Panc1 (cell line): ENCODE data around the gene GDAP1L1.

Source experiments
- CTCF ChIP-seq: fragments of 450-650 bp; IDR thresholded peaks from 2 replicates; pipeline ENCODE4 v1.5.1; 2017; ENCODE audit warnings: mild to moderate bottlenecking
- REST ChIP-seq, 2 experiments: IDR thresholded peaks; 2 replicates each; pipeline ENCODE4 v1.6.1; 2011 to 2012; ENCODE audit warnings: low read depth in 2 of 2, control low read depth in 1 of 2, low read length in 1 of 2, mild to moderate bottlenecking in 1 of 2, moderate library complexity in 1 of 2; ENCODE audit not compliant: insufficient read depth in 1 of 2
- SIN3A ChIP-seq: IDR thresholded peaks from 2 replicates; pipeline ENCODE4 v1.6.1; 2012; ENCODE audit warnings: low read depth, mild to moderate bottlenecking, low read length, moderate library complexity, borderline replicate concordance; ENCODE audit not compliant: insufficient read depth

DNA sequence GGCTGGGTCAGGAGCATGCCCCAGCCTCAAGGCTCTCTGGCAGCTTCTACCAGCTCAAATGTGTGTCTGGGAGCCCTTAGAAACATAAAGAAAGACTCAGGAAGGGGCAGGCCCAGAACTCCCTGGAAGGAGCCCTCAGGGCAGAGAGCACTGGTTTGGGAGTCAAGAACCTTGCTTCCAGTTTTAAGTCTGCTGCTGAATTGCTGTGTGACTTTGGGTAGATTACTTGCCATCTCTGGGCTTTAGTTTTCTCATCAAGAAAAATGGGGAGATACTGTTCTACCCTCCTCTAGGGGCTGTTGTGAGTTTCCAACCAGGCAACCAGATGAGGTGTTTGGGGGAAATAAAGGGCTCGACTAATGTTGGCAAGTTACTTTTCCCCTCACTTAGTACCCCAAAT lies 8.8 kb downstream of the GDAP1L1 start:
- TF ChIP-seq CTCF, result no peak
- no peak for TF ChIP-seq SIN3A
- no peak for TF ChIP-seq REST (IDR thresholded peaks at IDR 0.05; ENCODE audit: insufficient read depth in 1 of 2, low read depth in 2 of 2, low read length in 1 of 2)
